Measurements from ENCODE around the gene RAB3IL1.

GRCh38 chr11:61966734-61967115 lies 49.4 kb upstream of the RAB3IL1 start:
- TF ChIP-seq, protein P1, sequence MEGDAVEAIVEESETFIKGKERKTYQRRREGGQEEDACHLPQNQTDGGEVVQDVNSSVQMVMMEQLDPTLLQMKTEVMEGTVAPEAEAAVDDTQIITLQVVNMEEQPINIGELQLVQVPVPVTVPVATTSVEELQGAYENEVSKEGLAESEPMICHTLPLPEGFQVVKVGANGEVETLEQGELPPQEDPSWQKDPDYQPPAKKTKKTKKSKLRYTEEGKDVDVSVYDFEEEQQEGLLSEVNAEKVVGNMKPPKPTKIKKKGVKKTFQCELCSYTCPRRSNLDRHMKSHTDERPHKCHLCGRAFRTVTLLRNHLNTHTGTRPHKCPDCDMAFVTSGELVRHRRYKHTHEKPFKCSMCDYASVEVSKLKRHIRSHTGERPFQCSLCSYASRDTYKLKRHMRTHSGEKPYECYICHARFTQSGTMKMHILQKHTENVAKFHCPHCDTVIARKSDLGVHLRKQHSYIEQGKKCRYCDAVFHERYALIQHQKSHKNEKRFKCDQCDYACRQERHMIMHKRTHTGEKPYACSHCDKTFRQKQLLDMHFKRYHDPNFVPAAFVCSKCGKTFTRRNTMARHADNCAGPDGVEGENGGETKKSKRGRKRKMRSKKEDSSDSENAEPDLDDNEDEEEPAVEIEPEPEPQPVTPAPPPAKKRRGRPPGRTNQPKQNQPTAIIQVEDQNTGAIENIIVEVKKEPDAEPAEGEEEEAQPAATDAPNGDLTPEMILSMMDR (IDR thresholded peaks at IDR 0.05) = no peak
- TF ChIP-seq POLR2AphosphoS5 (IDR thresholded peaks at IDR 0.05) (no peak), POLR2A (IDR thresholded peaks at IDR 0.05; ENCODE audit: low read depth) (no peak)
